CD4-positive, alpha-beta T cell treated with Interleukin-12 subunit alpha and Interleukin-12 subunit beta, for 1 hour (primary cell): ENCODE measurements around the gene PACRG.

ENCODE experiments used
- DNase-seq: peaks from one replicate; pipeline ENCODE4 v3.0.0-alpha.2; 2020

PACRG gene

GRCh38 chr6:162710936-162711335, 16.8 kb upstream of the PACRG start:
- no peak for DNase-seq

DNA sequence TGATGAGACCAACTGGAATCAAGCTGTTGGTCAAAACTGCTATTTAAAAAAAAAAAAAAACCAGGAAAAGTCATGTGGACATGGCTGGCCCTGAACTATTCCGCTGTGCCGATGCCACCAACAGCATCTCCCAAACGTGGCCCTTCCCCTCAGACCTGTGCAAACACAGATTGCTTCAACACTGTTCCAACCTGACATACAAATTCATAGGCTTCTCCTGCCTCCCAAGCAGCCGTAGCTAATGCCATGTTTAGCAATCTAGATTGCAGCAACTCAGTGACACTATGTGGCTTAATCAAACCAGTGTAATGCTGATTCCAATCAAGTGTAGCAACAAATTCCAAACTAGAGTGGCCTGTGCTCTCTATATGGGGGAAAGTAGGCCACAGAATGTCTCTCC, 16.4 kb upstream of the PACRG start:
- no peak for DNase-seq

GRCh38 chr6:162712694-162713093, 15.1 kb upstream of the PACRG start:
- no peak for DNase-seq

DNA sequence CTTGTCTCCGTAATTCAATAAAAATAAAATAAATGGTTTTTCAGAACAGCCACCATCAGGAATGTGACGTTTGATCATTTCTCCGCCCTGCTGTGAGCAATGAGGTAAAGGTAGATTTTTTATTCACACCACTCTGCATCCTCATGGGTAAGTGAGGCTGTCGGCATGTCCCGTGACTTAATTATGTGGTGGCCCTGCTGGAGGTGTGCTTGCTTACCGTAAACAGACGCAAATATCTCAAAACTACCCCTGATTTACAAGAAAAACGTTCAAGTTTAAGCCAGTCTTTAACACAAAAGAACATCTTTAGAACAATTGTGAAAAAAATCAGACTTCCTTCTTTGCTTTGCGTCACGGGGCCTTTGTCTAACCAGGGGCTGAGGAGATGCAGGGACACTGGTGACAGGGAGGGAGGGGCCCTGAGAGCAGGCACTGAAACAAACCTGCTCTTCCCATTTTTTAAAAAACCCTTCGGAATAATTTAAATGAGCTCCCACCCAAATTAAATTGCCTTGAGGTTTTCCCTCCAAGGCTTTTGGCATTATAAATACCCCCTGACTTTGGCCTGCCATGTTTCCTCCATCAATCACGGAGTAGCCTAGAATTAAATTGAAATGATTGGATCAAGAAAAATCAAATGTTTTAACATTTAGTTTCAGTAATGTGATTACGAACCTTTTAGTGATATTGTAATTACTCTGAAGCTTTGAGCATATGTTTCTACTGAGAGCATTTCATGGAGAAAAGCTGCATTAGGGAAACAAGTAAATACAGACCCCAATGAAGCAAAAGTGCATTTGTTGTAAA, 13.6 kb upstream of the PACRG start:
- no peak for DNase-seq

DNA sequence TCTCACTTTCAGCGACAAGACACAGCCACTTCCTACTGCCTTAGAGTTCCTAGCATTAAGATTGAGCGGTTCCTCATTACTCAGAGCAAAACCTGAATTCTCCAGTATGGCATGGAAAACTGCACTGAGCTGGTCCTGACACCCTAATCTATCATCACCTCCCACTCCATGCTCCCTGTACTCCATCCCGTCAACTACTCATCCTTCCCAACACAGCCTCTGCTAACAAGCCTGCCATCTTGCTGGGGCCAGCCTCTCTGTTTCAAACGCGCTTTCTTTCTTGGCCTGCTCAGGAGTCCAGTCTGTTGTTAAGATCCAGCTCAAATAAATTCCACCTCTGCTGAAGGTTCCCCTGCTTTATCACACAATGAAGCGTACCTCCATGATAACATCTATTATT, 12.2 kb upstream of the PACRG start:
- DNase-seq = no peak

DNA sequence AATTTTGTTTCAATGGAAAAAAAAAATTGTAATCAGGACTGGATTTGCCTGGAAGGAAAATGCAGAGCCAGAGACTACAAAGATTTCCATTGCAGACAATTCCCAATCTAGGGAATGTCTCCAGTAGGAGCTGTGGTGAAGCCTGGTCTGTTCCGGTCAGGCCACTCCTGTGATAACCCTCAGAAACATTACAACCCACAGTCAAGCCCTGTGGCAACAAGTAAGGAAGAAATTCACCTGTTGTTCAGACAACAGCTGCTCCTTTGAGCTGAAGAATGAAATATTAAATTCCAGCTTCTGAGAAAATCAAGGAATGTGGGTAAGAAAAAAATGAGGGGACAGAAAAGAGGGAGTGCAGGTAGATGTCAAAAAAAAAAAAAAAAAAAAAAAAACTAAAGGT, 8.2 kb upstream of the PACRG start:
- DNase-seq = no peak

DNA sequence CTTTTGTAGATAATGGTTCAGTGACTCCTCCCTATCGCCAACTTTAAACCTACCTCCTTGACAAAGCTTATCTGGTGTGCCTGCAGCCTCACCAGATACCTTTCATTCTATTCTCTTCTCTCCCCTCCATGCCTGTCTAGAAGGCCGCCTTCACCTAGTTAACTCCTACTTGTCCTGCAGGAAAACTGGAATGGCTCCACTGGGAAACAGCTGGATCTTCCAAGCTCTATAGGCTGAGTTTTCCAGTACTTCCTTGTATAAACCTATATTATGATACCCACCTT, 6.4 kb upstream of the PACRG start:
- no peak for DNase-seq

DNA sequence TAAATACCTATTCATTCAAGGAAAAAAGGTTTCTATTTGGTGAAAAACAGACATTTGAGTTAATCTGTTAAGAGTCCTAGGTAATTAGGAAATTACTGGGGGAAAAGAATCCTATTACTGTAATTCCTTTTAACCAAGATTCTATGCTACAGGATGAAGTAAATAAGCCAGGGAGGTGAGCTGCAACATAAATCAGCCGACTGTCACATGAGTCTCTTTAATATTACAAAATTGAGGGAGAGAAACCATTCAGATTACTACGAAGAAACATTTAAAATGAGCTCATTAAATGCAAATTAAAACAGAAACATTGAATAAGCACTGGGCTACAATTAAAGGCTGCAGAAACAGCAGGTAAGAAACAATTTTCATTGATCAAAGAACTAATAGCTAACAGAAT, 5.5 kb upstream of the PACRG start:
- DNase-seq = no peak

DNA sequence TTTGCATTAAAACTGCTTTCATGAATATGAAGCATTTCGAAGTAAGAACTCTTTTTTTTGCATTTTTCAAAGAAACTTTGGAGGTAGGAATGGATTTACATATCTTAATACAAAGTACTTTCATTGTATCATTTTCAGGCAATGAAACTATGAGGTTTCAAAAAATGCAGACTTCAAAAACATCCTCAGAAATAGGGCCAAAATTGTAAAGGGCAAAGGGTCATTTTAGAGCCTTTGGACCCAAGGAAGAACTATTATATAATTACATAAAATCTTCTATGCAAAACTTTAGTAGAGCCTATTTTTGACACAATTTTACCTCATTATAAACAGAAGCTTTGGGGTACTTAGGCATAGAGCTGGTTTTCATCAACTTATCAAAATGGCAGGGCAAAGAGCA, 5.1 kb upstream of the PACRG start:
- DNase-seq = no peak

GRCh38 chr6:162726947-162727321, 840 bp upstream of the PACRG start:
- peak; percentile 39 for DNase-seq

- DNase-seq = no peak
These were observed 423 bp downstream of the PACRG start for GRCh38 chr6:162728197-162728596.

DNA sequence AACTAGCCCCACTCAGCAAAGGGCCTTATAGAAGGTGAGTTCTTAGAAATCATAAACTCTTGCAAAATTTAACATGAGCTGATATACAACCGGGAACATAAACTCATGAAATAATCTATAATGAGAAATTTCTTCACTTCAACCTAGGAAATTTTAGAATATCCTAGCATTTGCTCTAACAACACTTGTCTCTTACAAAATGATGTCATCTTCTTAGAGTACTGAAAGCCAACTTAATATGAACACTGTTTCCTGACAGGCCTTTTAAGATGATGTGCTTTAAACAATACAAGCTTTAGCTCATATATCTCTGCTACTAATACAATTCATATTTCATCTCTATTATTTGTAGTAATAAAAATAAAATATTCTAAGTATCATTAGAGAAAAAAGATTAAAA, 932 bp downstream of the PACRG start:
- DNase-seq = no peak

- no peak for DNase-seq
These were observed 2.7 kb downstream of the PACRG start for GRCh38 chr6:162730502-162730901.

DNA sequence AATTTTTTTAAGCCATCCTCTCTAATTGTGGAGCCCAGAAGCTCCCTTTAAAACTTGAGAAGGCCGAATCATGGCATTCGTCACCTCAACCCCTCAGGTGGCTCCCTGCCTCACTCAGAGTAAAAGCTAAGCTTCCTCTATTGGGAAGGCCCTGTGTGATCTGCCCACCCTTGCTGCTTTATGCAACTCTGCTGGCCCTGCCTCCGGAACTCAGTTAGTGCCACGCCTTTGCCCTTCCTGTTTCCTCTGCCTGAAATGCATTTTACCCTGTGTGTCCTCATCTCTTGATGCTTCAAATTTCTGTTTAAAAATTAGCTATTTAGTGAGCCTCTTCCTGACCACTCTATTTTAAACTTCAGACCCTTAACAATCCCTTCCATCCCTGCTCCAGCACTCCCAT, 5.7 kb downstream of the PACRG start:
- DNase-seq = peak; percentile 41

DNA sequence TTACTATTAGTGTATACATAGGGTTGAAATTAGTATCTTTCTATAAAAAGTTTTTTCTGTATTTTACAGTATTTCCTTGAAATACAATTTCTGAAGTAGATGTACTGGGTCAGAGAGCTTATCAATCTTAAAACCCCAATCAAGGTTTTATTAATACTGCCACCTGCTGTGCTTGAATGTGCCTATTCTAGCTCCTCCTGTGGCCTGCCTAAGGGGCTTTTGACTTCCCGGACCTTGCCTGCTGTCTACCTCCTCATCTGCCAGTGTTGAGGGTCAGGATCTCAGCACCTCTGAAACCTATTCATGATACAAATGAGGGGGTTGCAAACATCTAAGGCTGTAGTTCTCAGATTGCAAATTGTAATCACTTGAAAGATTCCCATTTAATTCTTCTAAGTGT, 9.2 kb downstream of the PACRG start:
- peak; percentile 6 for DNase-seq

DNA sequence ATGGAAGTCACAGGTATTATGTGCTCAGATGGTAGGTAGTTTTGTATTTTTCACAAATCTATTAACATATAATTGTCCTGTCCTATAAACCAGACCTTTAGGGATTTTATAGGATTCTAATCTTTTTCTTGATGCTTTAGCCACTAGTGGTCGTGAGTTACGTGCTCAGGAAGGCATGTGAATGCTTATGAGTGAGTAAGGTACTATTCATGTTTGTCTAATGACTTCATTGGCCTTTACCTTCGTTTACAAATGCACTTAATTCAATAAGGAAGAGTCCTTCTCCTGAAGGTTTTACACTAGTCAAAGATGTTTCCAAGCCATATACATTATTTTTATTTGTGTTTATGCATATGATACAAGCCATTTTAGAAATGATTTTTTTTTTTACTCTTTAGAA, 23.0 kb downstream of the PACRG start:
- no peak for DNase-seq

- DNase-seq = no peak
These were observed 23.6 kb downstream of the PACRG start for GRCh38 chr6:162751211-162751859.

DNA sequence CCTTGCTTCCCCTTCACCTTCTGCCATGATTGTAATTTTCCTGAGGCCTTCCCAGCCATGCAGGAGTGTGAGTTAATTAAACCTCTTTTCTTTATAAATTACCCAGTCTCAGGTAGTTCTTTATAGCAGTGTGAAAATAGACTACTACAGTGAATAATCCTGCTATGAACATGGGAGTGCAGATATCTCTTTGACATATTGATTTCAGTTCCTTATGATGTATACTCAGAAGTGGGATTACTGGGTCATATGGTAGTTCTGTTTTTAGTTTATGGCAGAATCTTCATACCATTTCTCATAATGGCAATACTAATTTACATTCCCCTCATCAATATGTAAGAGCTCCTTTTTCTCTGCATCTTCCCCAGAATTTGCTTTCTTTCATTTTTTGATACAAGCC, 26.0 kb downstream of the PACRG start:
- DNase-seq = no peak

DNA sequence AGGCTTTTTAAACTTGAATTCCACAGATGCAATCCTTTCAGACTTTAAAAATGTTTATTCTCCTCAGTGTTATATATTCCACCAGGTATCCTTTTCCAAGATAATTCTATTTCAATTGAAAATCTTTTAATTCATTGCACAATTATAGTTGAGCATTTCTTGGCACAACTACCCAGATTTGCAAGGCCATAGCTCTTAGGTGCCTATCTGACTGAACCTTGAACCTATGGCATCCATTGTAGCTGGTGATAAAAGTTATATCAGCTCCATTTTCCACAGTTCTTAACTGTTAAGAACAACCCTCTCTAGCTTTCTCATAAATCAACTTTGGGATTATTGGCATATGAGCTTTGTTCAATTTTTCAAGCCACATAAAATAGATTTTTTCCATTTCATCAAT, 42.4 kb downstream of the PACRG start:
- no peak for DNase-seq

DNA sequence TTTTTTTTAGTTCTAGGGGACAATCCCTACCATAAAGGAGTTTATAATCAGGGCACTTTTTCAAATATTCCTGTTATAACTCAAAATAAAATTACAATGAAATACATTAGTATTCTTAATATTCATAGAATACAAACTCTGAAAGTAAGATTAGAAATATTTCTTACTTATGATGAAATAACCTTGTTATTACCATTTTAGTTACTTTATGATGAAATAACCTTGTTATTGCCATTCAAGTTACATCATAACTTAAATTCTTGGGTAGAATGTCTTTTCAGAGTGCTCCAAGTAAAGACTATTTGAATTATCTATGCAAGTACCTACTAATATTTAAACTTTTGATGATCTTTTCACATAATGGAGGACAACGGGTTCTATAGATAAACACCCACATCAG, 43.2 kb downstream of the PACRG start:
- no peak for DNase-seq

- no peak for DNase-seq
These were observed 44.7 kb downstream of the PACRG start for GRCh38 chr6:162772466-162772865.

DNA sequence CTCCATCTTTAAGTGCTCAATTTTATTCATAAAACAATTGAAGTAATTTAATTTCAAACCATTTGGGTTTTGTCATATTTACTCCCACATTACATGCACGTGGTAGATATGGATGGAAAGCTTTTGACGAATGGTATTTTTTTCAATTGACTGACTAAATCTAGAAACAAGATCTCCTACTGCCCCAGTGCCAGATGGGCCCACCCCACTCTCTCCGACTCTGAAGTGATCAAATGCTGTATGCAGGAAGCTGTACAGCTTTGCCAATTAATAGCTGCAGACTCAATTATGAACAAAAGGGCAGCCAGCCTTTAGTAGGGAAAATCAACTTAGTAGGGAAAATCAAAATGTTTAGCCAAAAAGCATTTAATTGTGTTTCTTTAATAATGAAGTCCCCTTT, 46.2 kb downstream of the PACRG start:
- DNase-seq = no peak

DNA sequence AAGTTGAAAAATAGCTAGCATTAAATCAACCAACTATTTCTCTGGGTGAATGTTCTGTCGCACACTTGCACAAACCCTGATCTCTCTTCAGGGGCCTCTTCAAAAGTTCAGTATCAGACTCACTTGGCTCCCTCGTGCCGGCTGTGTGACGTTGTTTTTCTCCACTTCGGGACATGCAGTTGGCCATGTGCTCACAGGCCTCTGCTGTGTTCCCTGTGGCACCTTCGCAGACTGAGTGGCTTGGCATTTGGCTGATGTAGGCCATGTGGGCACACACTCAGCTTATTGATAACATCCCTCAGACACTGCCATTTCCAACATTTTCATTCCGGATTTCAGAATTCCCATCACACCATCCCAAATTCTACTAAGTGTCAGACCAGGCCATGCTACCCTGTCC, 49.3 kb downstream of the PACRG start:
- DNase-seq = no peak

DNA sequence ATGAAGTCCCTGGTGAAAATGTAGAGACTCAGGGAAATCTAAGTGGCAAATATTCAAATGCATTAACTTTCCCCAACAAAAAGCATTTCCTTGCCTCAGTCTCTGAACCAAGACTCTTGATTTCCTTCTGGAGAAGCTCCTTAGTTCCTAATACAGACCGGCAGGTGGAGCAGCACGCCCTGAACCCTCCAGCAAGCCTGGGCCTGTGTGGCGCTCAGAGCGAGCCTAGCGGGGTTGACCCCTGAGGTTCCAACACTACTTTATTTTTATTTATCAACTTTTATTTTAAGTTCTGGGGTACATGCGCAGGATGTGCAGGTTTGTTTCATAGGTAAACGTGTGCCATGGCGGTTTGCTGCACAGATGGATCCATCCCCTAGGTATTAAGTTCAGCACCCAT, 50.8 kb downstream of the PACRG start:
- DNase-seq = no peak

DNA sequence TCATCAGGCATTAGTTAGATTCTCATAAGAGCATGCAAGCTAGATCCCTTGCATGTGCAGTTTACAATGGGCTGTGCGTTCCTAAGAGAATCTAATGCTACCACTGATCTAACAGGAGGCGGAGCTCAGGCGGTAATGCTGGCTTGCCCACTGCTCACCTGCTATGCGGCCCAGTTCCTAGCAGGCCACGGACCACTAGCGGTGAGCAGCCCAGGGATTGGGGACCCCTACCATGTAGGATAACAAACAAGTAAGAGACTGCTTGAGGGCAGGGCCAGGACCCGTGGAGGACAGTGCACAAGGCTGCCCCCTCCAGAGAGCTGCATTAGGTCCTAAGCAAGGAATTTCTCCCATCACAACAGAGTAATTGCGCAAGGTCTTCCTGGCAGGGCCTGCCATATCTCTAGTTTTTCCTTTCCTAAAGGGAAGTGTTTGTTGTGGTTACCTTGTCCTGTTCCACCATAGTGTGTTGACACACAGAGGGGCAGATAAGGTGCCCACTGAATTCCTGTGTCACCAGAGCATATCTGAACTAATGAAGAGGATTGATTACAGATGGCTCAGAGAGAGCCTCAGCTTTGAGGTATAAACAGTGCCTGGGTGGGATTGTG, 58.0 kb downstream of the PACRG start:
- DNase-seq = no peak
